Measurements from ENCODE around the gene VPS52.
A peak's percentile ranks its signal among the peaks of the same experiment; 100 is the strongest.
"Not testable (repeated sequence)": the region's sequence is repeated elsewhere in the genome, so short reads cannot be mapped to it uniquely, and the experiment has no call there.

Gene VPS52

GRCh38 chr6:33304216-33304615 lies 32.5 kb upstream of the VPS52 start:
- DNase-seq = no peak

DNA sequence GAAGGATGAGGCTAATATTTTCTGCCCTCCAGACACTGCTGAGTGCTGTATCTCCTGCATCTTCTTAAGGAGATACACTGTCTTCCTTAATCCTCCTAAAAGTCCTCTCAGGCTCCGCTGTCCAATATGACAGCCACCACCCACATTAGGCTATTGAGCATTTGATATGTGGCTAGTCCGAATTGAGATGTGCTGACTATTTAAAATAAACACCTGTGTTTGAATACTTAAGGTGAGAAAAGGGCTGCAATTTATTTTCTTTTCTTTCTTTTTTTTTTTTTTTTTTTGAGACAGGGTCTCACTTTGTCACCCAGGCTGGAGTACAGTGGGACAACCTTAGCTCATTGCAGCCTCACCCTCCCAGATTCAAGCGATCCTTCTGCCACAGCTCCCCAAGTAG lies 30.2 kb upstream of the VPS52 start:
- no peak for DNase-seq

GRCh38 chr6:33299237-33299944 lies 27.7 kb upstream of the VPS52 start:
- DNase-seq = peak; percentile 95

- peak; percentile 71 for DNase-seq
These were observed 27.1 kb upstream of the VPS52 start, which contains the start of gene RGL2 for GRCh38 chr6:33298773-33299236. TSS of gene RGL2 (minus strand) at chr6:33298942. CDS start at chr6:33298610, 332 bp downstream.

GRCh38 chr6:33297956-33298772 lies 26.5 kb upstream of the VPS52 start:
- DNase-seq = peak; percentile 76

- DNase-seq = no peak
These were observed 25.8 kb upstream of the VPS52 start for GRCh38 chr6:33297406-33297955.

DNA sequence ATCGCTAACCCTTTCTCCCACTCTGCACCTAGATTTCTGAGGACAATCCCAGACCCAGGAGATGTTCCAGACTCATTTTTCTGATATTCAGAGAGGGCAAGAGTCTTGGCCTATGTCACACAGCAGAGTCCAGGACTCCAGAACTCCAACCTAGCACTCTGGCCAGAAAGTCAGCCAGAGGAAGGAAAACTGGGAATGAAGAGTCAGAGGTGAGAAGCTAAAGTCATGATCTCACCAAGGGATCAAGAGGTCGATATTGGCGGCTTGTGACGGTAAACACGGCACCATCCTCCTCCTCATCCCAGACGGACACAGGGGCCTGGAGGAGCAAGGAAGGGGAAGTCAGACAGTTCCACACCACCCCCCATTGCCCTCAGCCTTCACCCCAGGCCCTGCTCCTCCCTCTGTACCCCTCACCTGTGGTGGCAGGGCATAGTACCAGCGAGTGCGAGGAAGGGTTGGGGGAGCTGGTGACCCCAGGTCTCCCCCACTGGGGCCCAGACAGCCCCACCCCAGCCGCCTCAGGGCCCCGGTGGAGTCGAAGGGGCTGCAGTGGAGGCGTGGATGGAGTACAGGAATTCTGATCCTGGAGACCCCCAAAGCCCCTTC lies 25.2 kb upstream of the VPS52 start:
- no peak for DNase-seq

DNA sequence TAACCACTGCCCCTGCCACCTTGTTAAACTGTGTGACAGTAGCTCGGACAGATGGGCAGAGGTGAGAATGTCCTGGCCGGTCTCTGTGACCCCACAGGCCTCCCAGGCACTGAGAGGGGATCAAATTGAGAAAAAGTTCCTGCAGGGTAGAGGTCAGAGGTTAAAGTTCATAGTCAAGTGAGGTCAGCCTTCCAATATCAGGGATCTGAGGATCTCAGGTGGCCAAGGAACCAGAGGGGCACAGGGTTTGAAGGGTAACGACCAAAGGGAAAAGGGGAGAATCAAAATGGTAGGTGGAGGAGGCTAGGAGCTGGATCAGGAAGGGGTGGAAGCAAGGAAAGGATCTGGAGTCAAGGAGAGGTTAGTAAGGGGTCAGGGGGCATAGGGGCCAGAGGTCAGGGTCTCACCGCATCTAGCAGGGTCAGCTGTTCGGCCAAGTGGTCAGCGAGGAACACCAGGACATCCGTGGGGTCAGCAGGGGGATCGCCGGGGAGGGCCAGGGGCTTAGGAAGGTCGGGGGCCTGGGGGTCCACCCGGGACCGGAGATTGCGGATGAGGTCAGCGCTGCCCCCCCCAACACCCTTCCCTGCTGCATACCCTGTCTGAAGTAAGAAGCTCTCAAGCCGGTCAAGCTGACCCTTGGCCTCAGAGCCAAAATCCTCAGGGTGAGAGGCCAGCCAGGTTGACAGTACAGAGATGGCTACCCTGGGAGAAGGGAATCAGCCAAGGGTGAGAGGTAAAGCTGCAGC lies 24.1 kb upstream of the VPS52 start:
- no peak for DNase-seq

- DNase-seq = no peak
These were observed 22.6 kb upstream of the VPS52 start for GRCh38 chr6:33294086-33294823.

DNA sequence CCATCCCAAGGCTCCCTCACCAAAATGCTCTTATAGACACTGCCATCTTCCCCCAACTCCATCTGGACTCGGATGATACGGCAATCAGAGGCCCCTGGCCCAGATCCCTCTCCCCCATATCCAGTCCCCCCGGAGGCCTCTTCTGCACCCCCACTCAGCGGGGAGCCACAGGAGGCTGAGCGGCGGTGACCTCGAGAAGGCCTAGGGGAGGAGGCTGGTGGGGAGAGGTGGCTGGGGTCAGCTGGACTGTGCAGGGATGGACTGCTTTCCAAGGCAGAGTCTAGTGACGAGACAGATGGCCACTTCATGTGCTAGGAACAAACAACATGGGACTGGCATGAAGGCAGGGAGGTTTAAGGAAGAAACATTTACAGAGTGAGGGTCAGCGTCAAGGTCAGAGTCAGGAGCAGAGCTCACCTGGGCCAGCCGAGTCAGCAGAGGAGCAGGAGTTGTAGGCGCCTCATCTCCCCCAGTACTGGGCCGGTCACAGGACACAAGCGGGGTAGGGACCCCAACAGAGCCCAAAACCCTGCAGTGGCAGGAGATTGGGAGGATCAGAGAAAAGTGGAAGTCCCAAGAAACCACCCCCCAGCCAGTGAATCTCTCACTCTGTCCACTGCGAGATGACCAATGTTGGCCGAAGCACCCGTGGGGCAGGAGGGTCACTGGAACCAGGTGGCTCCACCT lies 21.5 kb upstream of the VPS52 start:
- no peak for DNase-seq

- no peak for DNase-seq
These were observed 18.8 kb upstream of the VPS52 start for GRCh38 chr6:33290459-33290858.

- no peak for DNase-seq
These were observed 18.2 kb upstream of the VPS52 start for GRCh38 chr6:33289784-33290315.

DNA sequence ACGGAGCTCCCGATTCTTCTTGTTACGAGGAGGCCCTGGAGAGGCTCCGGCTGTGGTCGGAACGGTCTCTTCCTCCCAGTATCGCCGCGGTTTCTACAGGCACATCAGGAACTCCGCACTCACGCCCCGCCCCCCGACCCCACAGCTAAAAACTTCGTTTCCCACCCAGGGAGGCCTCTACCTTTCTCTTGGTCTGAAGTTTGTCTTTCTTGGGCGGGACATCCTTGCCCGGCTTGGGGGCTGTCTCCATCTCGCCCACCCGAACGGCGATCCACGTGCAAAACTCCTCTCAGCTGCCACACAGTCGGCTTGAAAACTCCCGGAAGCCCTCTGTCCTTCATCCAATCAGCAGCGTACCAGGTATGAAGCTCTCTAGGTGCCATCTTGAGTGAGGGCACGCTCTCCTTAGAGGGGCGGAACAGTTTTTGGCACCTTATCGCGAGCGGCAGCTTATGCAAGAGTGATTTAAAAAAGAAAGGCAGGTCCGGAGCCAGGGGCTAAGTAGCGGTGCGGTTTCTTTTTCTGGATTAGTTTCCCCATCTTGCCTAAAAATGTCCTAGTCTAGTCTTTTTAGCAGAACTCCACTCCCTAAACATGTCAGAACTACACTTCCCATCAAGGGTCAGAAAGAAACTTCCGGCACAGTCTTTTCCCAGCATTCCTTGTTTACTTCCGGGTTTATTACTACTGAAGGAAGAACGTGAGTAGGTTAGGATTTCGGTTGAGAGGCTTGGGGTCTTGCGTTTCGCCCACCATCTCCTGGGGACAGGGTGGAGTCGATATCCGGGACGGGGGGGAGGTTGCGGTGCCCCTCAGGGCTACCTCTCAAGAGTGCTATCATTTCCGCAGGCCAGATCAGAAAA lies 17.5 kb upstream of the VPS52 start, which contains the start of the genes PFDN6 and WDR46:
Gene PFDN6 (plus strand): TSS at position 681 of the 863 bp plus-strand sequence. CDS start 256 bp downstream, outside the sequence.
Gene WDR46 (minus strand): TSS at position 319 of the 863 bp plus-strand sequence. CDS start 69 bp downstream, at position 250.
- DNase-seq = peak; percentile 85

GRCh38 chr6:33288141-33288920 lies 16.7 kb upstream of the VPS52 start:
- no peak for DNase-seq

- DNase-seq = no peak
These were observed 15.6 kb upstream of the VPS52 start for GRCh38 chr6:33286946-33287914.

- not testable (repeated sequence) for DNase-seq
These were observed 13.5 kb upstream of the VPS52 start for GRCh38 chr6:33285214-33285613.

- DNase-seq = no peak
These were observed 8.9 kb upstream of the VPS52 start for GRCh38 chr6:33280539-33280938.
